HG03060 (cell line): ENCODE data around the gene PEX10.

ENCODE experiments used
- ATAC-seq: cut with Tn5 transposase; IDR thresholded peaks from one replicate; pipeline ENCODE4 v1.9.1; 2021; ENCODE audit warnings: low read depth, moderate number of reproducible peaks; ENCODE audit not compliant: unreplicated experiment

The PEX10 gene

DNA sequence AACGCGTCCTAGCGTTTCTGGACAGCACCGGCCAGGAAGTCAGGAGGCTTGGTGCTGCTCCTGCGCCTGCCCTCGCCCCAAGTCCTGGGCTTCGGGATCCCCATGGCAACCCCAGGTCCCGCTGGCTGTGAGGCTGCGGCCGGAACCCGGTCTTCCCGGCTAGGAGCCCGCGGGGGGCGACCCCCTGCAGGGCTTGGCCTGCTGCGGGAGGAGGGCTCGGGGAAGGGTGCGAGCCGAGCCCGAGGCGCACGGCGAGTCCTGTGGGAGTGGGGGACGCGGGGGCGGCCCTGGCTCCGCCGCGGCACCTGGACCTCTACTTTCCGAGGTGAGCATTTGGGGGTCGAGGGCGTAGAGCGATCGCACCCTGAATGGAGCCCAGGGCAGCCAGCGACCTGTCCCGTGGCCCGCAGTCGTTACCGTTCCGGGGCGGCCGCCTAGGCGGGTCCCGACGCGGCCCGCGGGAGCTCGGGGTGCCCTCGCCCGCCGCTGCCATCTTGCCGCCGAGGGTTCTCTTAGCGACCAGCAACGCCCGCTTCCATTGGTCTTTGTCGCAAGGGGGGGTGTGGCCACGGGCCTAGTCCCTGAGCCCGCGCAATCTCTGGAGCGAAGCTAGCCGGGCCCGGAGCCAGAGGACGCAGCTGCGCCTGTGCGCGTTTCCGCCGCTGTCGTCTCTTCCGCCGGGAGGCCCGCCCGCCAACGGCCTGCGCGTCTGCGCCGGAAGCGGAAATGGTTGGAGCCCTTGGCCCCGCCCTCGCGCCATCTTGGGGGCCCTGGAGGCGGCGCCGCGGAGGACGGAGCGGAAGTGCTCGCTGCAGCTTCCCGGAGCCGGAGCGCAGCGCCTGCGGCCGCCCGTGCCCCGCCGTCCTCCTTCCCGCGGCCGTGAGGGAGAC, 21.1 kb downstream of the PEX10 start, which contains the start of the genes MORN1 and RER1:
MORN1 (minus strand) TSS at position 514 of the 890 bp plus-strand sequence; CDS start at position 493, 21 bp downstream.
RER1 (plus strand) TSS at position 801 of the 890 bp plus-strand sequence. CDS start 3,950 bp downstream, outside the sequence.
- ATAC-seq: peak; percentile 86

DNA sequence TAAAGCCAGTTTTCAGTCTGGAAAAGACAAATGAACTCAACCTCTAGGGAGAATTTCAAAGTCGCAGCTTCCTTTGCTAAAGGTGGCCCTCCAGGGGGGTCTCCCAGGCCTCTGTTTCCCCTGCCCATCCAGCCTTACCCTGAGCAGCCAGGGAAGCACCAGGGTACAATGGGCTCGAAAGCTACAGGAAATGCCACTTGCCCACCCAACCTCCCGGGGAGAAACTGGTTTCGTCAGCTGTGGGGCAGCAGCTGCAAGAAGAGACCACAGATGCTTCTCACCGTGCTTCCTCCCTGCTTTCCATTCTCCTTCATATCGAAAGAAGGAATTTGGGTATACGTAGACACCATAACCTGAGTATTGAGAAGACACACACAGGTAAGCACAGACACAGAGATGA, 22.7 kb downstream of the PEX10 start:
- no peak for ATAC-seq

DNA sequence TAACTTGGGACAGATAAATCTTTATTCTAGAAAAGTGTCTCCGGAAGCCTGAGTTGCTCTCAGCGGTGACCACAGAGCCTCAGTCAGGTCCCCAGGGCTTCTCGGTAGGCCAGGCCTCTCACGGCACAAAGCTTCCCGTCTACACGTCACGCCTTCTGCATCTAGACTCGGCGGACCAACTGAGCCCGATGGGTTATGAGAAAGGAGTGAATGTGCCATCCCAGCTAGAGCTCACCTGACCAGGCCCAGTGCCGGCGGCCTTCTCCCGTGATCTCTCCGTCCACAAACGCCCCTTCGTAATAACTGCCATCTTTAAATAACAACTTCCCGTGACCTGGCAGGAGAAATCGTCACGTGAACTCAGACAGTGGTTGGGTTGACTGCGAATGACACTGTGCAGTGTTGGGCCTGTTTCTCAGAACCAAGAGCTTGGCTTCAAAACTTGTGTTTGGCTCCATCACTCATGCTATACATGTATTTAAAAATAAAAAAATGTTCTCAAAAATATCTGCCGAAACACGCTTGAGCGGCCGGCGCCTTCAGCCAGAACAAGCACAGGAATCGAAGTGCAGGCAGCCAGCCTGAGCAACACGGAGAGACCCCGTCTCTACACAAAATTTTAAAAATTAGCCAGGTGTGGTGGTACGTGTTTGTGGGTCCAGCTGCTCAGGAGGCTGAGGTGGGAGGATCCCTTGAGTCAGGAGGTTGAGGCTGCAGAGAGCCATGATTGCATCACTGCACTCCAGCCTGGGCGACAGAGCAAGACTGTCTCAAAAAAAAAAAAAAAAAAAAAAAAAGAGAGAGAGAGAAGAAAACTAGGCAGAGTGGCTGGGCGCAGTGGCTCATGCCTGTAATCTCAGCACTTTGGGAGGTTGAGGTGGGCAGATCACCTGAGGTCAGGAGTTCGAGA, 24.1 kb downstream of the PEX10 start:
- no peak for ATAC-seq

DNA sequence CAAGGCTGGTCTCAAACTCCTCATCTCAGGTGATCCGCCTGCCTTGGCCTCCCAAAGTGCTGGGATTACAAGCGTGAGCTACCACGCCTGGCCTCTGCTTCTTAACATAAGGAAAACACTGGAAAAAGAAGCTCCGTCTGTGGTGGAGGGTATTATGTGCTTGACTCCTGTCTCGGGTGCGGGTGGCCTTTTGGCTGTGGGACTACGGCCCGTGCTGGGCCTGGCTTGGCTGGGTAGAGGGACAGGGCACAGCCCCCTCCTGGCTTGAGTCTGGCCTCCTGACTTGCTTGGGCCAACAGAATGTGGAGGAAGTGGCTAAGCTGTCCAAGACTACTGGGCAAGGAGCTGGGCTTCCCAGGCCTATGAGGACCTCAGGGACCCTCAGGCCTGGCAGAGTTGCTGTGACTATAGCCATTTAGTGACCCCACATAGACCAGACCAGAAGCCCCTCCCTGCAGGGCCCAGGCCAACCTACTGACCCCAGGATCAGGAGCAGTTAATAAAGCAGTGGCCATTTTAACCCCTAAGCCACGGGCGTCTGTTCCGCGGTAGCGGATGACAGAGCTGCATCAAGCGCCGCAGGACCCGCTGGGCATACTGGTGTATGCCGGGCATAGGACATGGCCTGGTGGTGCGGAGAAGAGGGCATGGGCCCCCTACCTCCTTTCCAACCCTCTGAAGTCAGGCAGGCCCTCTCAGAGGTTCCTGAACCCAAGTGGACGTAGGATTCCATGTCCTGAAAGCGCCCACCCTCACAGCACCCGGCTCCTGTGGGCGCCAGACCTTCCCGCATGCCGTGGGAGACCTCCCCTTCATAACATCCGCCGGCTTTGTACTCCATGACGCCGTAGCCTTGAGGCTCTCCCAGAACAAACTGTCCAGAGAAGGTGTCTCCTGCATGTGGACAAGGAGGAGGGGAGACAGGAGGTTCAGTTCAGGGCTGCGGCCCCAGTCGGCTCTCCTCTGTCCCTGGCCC, 25.4 kb downstream of the PEX10 start:
- no peak for ATAC-seq

DNA sequence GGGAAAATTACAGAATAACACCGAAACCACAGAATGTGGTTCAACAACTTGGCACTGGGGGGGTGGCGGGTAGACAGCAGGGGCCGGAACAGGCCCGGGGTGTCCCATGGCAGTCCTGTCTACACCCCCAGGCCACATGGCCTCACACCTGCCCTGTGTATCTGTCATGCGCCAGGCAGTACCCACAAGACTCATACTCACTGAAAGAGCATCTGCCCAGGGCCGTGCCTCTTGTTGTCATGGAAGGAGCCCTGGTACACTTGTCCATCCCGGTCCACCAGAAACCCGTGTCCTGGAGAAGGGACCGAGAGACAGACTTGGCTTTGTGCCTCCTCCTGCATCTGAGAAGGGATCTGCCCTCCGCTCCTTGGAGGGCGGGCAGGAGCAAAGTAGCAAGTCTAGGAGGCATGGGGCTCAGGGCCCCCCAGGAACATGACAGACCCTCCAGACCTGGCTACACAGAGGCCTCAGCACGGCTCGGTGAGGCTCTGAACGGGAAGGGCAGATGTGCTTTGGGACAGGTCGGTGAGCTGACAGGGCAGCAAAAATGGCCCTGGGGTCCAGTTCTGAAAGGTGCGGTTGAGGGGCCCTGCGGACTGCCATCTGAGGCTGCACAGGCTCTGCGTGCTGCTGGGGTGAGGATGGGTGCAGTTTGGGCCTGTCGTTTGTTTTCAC, 26.6 kb downstream of the PEX10 start:
- ATAC-seq: no peak

DNA sequence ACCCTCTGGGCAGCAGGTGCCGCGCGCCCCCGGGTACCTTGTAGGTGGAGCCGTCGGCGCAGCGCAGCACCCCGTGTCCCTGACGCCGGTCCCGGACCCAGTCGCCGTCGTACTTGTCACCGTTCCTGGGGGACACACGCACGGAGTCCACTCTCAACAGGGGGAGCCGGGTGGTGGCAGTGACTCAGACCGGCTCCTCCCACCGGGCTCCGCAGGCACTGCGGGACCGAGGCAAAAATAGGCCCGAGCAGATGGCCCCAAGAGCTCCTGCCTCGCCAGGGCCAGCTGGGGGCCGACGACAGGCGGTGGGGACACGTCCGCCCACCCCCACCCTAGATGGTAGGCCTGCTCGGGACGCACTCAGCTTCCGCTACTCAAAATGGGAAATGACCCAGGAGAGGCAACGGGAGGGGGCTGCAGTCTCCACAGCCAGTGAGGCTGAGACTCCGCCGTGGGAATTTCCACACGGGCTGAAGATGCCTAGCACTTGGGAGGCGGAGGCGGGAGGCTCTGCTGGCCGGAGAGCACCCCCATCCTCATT, 27.4 kb downstream of the PEX10 start:
- no peak for ATAC-seq

DNA sequence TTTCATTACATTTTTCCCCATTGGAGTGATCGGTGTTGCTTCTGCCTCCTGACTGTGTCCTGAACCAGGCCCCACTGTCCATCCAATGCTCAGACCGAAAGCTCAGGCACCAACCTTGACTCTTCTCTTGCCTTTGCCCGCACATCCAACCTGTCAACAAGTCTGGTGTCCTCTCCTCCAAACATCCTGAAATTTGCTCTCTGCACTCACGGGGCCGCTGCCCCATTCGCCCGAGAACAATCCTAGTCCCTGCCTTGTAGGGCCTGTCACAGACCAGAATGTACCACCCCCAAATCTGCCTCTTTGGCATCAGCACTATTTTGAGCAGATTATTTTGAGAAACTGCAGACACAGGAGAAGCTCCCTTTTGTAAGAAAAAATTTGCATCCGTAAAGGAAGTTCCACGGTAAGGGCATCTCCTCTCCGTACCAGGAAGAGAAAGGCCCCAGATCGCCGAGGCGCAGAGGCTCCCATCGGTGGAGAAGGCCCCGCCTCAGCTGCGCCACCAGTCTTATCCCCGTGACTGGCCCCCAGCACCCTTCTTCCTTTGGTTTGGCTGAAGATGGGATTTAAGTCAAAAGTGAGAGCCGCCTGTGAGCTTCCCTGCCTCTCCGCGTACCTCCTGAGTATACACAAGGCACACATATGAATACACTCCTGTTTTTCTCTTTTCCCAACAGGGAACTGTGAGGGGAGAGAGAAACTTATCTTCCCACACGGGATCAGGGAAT, 28.1 kb downstream of the PEX10 start:
- no peak for ATAC-seq

DNA sequence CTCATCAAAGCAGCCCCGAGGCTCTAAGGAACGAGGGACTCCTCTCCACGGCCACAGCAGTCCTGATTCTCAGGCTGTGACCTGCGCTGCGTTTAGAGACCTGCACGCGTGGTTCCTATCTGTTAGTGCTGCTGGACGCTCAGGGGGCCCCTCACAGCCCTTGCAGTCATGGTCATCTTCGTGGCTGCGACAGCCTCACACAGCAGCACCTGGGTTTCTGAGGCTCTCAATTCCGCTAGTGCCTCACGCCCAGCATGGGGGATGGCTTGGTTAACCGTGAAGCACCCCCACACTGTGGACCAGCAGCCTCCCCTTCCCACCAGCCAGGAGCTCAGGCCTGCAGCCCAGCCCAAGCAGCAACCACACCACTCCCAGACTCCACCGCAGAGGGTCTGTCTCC, 28.8 kb downstream of the PEX10 start:
- no peak for ATAC-seq

DNA sequence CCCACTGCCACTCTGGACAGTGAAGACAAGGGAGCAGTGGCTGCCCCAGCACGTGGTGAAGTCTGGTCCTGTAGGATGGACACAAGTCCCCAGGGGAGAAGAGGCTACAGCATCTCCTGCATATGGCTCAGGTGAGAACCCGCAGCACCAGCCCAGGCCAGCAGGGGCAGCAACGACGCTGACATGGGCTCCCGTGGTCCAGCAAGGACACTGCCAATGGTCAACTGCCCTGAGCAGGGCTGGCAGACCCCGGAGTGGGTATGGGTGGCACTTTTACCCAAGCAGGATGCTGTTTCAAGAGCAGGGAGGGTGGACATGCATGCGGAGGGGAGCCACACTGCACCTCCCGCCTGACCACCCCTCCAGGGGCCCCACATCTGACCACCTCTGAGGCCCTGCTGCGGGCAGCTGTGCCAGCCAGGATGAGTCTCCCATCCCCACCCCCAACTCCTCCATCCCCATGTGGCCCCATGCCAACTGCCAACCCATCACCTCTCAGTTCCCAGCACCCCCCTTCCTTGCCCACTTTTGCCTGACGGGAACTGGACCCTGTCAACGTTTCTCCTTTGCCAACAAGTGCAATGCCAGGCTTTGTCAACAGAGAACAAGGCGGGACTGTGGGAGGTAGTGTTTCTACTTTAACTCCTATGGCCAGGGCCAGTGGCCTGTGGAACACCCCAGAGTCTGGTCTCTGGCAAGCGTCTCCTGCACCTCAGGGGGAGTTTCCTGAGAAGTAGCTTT, 29.6 kb downstream of the PEX10 start:
- ATAC-seq: no peak

DNA sequence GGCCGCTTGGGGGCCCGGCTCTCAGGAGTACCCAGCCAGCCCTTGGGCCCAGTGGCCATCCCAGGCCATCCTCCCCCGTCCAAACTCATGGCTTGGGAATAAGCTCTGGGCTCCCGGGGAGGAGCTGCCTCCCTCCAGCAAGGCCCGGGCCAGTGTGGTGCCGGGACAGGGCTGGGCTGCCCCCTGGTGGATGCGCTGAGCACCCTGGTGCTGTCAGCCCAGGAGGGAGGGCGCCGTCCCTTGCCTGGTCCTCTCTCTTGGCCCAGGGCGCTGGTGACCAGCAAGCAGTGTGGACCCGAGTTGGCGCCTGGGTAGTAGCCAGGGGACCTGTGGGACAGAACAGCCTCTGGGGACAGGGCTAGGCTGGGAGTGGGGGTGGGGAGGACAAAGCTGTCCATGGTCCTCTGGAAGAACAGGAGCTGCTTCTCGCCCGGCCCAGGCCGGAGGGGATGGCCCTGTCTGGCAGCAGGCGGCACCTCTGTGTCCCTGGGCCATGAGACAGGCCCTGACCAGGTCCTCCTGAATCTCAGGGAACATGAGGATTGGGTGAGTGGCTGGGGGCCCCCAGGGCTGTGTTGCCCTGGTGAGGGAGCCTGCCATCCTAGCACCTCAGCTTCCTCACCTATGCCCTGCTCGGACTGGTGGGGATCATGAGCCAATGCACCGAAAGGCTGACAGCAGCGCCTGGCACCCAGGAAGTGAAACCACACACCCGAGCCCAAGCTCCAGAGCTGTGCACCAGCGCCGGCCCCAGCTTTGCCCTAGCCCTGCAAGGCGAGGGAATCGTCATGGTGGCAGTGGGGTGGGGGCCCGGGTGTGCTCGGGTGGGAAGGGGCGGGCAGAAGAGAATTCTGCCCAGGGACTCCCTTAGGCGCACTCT, 30.4 kb downstream of the PEX10 start:
- no peak for ATAC-seq

DNA sequence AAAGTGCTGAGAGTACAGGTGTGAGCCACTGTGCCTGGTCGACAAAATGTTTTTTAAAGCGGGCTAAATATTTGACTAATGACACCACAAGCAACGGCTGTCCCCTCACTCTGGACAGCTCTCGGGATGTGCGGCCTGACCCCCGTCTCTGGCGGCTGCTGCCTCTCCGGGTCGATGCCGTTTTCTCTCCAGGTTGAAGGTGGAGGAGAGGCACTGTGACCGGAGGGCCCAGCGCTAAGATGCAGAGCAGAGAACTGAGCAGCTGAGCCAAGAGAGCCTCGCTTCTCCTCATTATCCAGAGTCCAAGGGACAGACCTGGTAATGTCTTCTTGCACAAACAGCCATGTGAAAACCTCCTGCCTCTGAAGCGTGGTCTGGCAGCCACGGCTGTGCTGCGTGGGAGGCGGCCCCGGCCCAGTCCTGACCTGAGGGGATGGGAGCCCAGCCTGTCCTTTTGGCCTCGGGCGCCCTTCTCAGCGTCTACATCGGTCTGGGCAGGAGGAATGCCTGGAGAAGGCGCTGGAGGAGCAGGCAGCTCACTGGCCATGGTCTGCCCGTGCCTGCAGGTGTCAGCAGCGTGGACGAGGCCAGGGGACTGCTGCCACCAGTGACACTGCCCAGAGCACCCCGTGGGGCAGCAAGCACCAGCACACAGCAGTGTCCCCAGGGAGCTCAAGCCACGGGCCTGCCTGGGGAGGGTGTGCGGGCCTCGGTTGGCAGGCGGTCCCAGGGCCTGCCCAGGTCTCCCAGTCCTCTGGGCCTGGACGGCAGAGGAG, 31.4 kb downstream of the PEX10 start:
- ATAC-seq: no peak

DNA sequence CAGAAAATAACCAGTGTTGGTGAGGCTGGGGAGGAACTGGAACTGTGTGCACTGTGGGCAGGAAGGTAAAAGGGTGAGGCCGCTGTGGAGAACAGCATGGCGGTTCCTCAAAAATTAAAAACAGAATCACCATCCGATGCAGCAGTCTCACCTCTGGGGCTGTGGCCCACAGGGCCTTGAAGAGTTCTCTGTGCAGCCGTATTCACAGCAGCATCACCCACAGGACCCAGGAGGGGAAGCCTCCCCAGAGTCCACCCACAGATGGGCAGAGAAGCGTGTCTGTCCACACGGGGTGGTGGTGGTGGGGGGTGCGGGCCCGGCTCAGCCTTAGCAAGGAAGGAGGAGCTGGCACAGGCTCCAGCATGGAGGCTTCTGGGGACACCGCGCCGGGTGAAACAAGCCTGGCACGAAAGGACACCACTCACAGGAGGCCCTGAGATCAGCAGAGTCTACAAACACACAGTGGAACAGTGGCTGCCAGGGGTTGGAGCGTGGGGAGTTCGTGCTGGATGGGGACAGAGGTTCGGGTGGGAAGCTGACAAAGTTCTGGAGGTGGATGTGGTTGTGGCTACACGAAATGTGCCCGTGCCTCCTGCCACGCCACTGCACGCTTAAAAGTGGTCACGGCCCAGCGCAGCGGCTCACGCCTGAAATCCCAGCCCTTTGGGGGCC, 32.5 kb downstream of the PEX10 start:
- ATAC-seq: no peak

DNA sequence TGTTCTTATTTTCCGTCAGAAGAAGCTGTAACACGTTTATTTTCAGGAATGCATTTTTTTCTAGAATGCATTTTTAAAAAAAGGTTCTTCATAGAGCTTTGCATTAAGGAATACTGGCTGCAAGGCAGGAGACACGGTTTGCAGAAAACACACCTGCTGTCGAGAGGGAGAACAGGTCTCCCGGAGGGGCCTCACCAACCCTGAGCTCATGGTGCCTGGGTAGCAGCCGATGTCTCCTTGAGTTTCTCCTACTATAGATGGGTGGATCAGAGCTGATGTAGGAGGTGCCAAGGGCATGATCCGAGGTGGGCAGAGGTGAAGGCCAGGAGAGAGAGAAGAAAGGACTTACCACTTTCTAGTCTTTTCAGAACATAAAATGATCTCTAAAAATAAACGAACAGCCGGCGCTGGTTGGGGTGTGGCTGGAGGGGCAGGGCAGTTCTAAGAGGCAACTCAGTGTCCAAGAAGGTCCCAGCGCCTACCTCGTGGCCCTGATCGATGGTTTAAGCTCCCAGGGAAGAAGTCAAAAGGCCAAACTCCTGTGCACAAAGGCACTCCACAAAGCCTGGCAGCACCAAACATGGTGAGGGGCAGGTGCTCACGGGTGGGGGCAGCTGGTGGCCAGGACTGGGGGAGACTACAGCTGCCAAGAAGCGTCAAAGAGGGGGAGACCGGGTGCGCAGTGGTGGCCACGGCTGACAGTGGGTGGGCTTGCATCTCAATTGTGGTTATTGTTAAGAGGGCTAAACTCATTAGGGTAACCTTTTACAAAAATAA, 33.2 kb downstream of the PEX10 start:
- ATAC-seq: no peak

DNA sequence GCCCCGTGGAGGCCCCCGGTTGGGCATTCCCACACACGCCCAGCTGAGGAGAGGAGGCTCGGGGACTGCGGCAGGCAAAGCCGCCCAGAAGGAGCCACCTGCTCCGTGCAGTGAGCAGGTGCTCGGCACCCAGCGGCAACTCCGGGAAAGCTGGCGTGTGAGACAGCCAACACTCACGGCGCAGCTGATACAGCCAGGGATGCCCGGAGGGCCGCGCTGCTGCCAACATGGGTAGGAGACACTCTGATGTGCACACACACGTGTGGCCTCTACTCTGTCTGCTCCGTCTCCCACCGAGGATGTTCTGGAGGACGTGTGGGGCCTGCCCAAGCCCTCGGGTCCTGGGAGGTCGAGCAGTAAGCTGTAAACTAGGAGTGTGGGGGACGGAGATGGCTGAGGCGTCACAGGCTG, 33.9 kb downstream of the PEX10 start:
- ATAC-seq: no peak
